Erythroblast (primary cell): Measurements from ENCODE around the gene EIPR1.
A peak's percentile ranks its signal among the peaks of the same experiment; 100 is the strongest.

ENCODE experiments used
- DNase-seq, 2 experiments: peaks; one replicate each; lab custom pipeline; 2025; lab: John Stamatoyannopoulos, UW
- GATA1 ChIP-seq: IDR thresholded peaks from 2 replicates; pipeline ENCODE4 v1.6.1; 2011; ENCODE audit warnings: low read depth, mild to moderate bottlenecking, control low read depth, low read length, moderate library complexity
- POLR2A ChIP-seq: IDR thresholded peaks from 2 replicates; pipeline ENCODE4 v1.6.1; 2011; ENCODE audit warnings: mild to moderate bottlenecking, low read length

Gene EIPR1

GRCh38 chr2:3411103-3411502 lies 33.5 kb upstream of the EIPR1 start:
- no peak for DNase-seq
- no peak for TF ChIP-seq GATA1
- TF ChIP-seq POLR2A = no peak

GRCh38 chr2:3409627-3410170 lies 32.1 kb upstream of the EIPR1 start:
- no peak for TF ChIP-seq POLR2A
- DNase-seq = no peak

- TF ChIP-seq POLR2A = no peak
- no peak for DNase-seq
Measured at GRCh38 chr2:3408781-3409180, 31.2 kb upstream of the EIPR1 start.

- TF ChIP-seq GATA1 (no peak), POLR2A (no peak)
- DNase-seq = no peak
Measured at GRCh38 chr2:3406501-3406900, 28.9 kb upstream of the EIPR1 start.

- DNase-seq = no peak
- TF ChIP-seq POLR2A (no peak), GATA1 (no peak)
Measured at GRCh38 chr2:3405876-3406275, 28.3 kb upstream of the EIPR1 start.

GRCh38 chr2:3405307-3405706 lies 27.7 kb upstream of the EIPR1 start:
- TF ChIP-seq GATA1 = no peak
- TF ChIP-seq POLR2A = no peak
- no peak for DNase-seq

GRCh38 chr2:3404349-3404894 lies 26.8 kb upstream of the EIPR1 start:
- TF ChIP-seq POLR2A (no peak), GATA1 (no peak)
- no peak for DNase-seq

GRCh38 chr2:3403587-3404334 lies 26.1 kb upstream of the EIPR1 start:
- no peak for TF ChIP-seq POLR2A
- no peak for TF ChIP-seq GATA1
- no peak for DNase-seq

GRCh38 chr2:3399829-3400228 lies 22.2 kb upstream of the EIPR1 start:
- TF ChIP-seq GATA1 (no peak), POLR2A (no peak)
- DNase-seq = no peak

GRCh38 chr2:3399381-3399780 lies 21.8 kb upstream of the EIPR1 start:
- no peak for TF ChIP-seq POLR2A
- TF ChIP-seq GATA1 = no peak
- DNase-seq = no peak

GRCh38 chr2:3398857-3399256 lies 21.2 kb upstream of the EIPR1 start:
- DNase-seq = no peak
- TF ChIP-seq GATA1 (no peak), POLR2A (no peak)

- no peak for DNase-seq
- TF ChIP-seq GATA1 (no peak), POLR2A (no peak)
Measured at GRCh38 chr2:3396920-3397559, 19.4 kb upstream of the EIPR1 start.

GRCh38 chr2:3392216-3392615 lies 14.6 kb upstream of the EIPR1 start:
- peak in 1 of 2 experiments; percentile 14 for DNase-seq
- no peak for TF ChIP-seq POLR2A
- no peak for TF ChIP-seq GATA1

GRCh38 chr2:3390041-3390440 lies 12.4 kb upstream of the EIPR1 start:
- DNase-seq = no peak
- no peak for TF ChIP-seq POLR2A
- no peak for TF ChIP-seq GATA1
